ENCODE data around the gene RTN1. TPM values are rescaled to one million over a fixed set of nuclear protein-coding genes. Genes with fewer than 3 reads are reported as not detected.

The RTN1 gene
- total and polyA plus RNA-seq, 9 of the 15 experiments (the other 6 are each of a cell fraction or from before 2014, with no cell fraction given) = 0.03 to 0.09 TPM; not detected in 7

- TF ChIP-seq BCOR (IDR thresholded peaks at IDR 0.05) (no peak), GMEB1 (CRISPR knock-in tag; IDR thresholded peaks at IDR 0.05) (no peak), L3MBTL2 (IDR thresholded peaks at IDR 0.05) (no peak), DIDO1 (tag; IDR thresholded peaks at IDR 0.05; ENCODE audit: low read depth) (no peak), XRCC4 (IDR thresholded peaks at IDR 0.05; ENCODE audit: extremely low read depth, insufficient read depth, insufficient read length) (no peak), BDP1 (IDR thresholded peaks at IDR 0.05; ENCODE audit: insufficient read depth, insufficient read length) (no peak), ZNF583 (CRISPR knock-in tag; IDR thresholded peaks at IDR 0.05) (no peak), RB1 (IDR thresholded peaks at IDR 0.05; ENCODE audit: low read depth) (no peak), KLF16 (IDR thresholded peaks at IDR 0.05) (no peak), ZNF764 (CRISPR knock-in tag; IDR thresholded peaks at IDR 0.05; ENCODE audit: low read depth) (no peak), JUN (IDR thresholded peaks at IDR 0.05; ENCODE audit: borderline replicate concordance, low read depth, low read length) (no peak), JUN (CRISPR knock-in tag; IDR thresholded peaks at IDR 0.05; ENCODE audit: borderline replicate concordance) (no peak), NR0B1 (IDR thresholded peaks at IDR 0.05; ENCODE audit: partially characterized antibody) (no peak), RNF2 (IDR thresholded peaks at IDR 0.05) (no peak), HNRNPL (IDR thresholded peaks at IDR 0.05; ENCODE audit: low read depth, low read length) (no peak), ATF1 (CRISPR knock-in tag; IDR thresholded peaks at IDR 0.05) (no peak), ATF1 (tag; IDR thresholded peaks at IDR 0.05) (no peak)
- TF ChIP-seq, protein P1, sequence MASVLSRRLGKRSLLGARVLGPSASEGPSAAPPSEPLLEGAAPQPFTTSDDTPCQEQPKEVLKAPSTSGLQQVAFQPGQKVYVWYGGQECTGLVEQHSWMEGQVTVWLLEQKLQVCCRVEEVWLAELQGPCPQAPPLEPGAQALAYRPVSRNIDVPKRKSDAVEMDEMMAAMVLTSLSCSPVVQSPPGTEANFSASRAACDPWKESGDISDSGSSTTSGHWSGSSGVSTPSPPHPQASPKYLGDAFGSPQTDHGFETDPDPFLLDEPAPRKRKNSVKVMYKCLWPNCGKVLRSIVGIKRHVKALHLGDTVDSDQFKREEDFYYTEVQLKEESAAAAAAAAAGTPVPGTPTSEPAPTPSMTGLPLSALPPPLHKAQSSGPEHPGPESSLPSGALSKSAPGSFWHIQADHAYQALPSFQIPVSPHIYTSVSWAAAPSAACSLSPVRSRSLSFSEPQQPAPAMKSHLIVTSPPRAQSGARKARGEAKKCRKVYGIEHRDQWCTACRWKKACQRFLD (CRISPR knock-in tag; IDR thresholded peaks at IDR 0.05) = no peak
- TF ChIP-seq, protein P2, sequence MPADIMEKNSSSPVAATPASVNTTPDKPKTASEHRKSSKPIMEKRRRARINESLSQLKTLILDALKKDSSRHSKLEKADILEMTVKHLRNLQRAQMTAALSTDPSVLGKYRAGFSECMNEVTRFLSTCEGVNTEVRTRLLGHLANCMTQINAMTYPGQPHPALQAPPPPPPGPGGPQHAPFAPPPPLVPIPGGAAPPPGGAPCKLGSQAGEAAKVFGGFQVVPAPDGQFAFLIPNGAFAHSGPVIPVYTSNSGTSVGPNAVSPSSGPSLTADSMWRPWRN (IDR thresholded peaks at IDR 0.05; ENCODE audit: low read depth) = no peak
- intact Hi-C loops (cut with micrococcal nuclease) (no loop called here), in situ Hi-C loops (cut with MboI) (no loop called here)
- H3K27ac ChIP-seq (ENCODE audit: extremely low read depth, low read depth, low read length) = no peak overlapping the region
- WGBS (ENCODE audit: insufficient coverage, low coverage, missing lambda C conversion rate) = 0% methylated on average over 2 of the region's 2 CpGs
- no peaks in the 10 kb centered on the region for H3K9me1 ChIP-seq (ENCODE audit: control insufficient read depth, insufficient read depth, low read length)
- H3K9ac ChIP-seq (ENCODE audit: insufficient read depth in 1 of 2, low read depth in 2 of 2, low read length in 2 of 2) = no peak overlapping the region
- ATAC-seq (no peak), FAIRE-seq (no peak), DNase-seq (ENCODE audit: extremely low read depth in 1 of 4, low spot score in 3 of 4) (no peak)
- H2AFZ ChIP-seq (ENCODE audit: low read depth, low read length) = no peak overlapping the region
- no peaks in the 10 kb centered on the region for H3K36me3 ChIP-seq (ENCODE audit: control insufficient read depth, insufficient read depth, low read length)
- no peaks in the 10 kb centered on the region for H3K79me2 ChIP-seq (ENCODE audit: control insufficient read depth, insufficient read depth, low read length)
- H3K9me3 ChIP-seq (replicated peaks; ENCODE audit: control insufficient read depth, insufficient read depth, low read depth, low read length) = no peaks in the 10 kb centered on the region
- no TSS peak for BruUV-seq (replicated peaks)
- H3K4me2 ChIP-seq (ENCODE audit: insufficient read depth, low read length) = no peak overlapping the region
- no peak overlapping the region for H3K4me3 ChIP-seq
- no peaks in the 10 kb centered on the region for H4K20me1 ChIP-seq (replicated peaks; ENCODE audit: control insufficient read depth, insufficient read depth, low read length)
- no peaks in the 10 kb centered on the region for H3K4me1 ChIP-seq (replicated peaks in 1 of 2; ENCODE audit: control insufficient read depth in 2 of 2, insufficient read depth in 2 of 2, low read length in 2 of 2)
- ChIA-PET POLR2A (no interaction called here), CTCF (ENCODE audit: low intra/inter-chr PET ratio) (no interaction called here)
- H3K27me3 ChIP-seq (ENCODE audit: control insufficient read depth in 2 of 2, insufficient read depth in 2 of 2, low read length in 2 of 2) = no peaks in the 10 kb centered on the region
These were observed 87.8 kb downstream of the RTN1 start for GRCh38 chr14:59782760-59783159.

Data from K562 (cell line).